ENCODE results near the gene PARD6B.
"Not testable (repeated sequence)": the region's sequence is repeated elsewhere in the genome, so short reads cannot be mapped to it uniquely, and the experiment has no call there.

Gene PARD6B

GRCh38 chr20:50765674-50766073 lies 34.3 kb downstream of the PARD6B start:
- no peak overlapping the region for H3K4me3 ChIP-seq
- TF ChIP-seq Cebpa-rat (IDR thresholded peaks at IDR 0.05) = no peak
- H3K9ac ChIP-seq = no peak overlapping the region
- peaks cover 23 to 54% (median 39%) of the 10 kb centered on the region in 10 experiments for H3K4me1 ChIP-seq
- H3K36me3 ChIP-seq = no peaks in the 10 kb centered on the region
- no peaks in the 10 kb centered on the region for H3K9me3 ChIP-seq (replicated peaks in 1 of 11)
- H3K27ac ChIP-seq = no peak overlapping the region
- no peak overlapping the region for H3K4me2 ChIP-seq
- H3K27me3 ChIP-seq = no peaks in the 10 kb centered on the region
- H4K20me1 ChIP-seq = no peaks in the 10 kb centered on the region

- peak overlapping the region in 9 of 11 experiments; percentile 6 to 61 (median 48); a peak in 14 of 22 replicates for H3K9ac ChIP-seq
- H3K4me2 ChIP-seq = peak overlapping the region; percentile 51 to 80 (median 72)
These were observed 35.8 kb downstream of the PARD6B start for GRCh38 chr20:50766955-50767809.

DNA sequence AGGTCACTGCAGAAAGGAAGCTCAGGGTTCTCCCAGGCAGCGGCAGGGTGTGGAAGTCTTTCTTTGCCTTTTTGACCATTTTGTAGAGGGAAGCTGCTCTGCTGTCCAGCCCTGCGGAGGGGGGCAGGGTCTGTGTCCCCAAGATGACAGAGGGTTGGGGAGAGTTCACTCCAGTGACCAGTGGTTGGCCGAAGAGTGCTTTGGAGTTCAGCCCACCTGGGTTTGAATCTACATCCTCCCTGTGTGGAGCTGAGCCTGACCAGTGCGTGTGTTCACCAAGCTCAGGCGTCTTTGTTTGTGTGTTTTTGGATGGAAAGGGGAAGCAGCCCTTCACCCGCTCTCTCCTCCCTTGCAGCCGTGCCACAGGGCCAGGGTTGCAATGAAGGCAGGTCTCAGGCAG lies 37.6 kb downstream of the PARD6B start:
- not testable (repeated sequence) for H3K9me3 ChIP-seq (replicated peaks in 1 of 11); H3K27me3 ChIP-seq; H3K4me3 ChIP-seq; H3K36me3 ChIP-seq; H4K20me1 ChIP-seq
- H3K27ac ChIP-seq = peak overlapping the region in 6 of 11 experiments; percentile 42 to 67 (median 63); a peak in 10 of 22 replicates
- H3K4me1 ChIP-seq = peaks cover 23 to 47% (median 38%) of the 10 kb centered on the region in 10 experiments
- H3K4me2 ChIP-seq = peak overlapping the region in 9 of 11 experiments; percentile 24 to 73 (median 48); a peak in 13 of 22 replicates
- peak overlapping the region in 5 of 11 experiments; percentile 15 to 50 (median 28); a peak in 5 of 22 replicates for H3K9ac ChIP-seq

More at GRCh38 chr20:50766955-50767809, 35.8 kb downstream of the PARD6B start:
- H3K27ac ChIP-seq = peak overlapping the region in 9 of 11 experiments; percentile 9 to 64 (median 43); a peak in 13 of 22 replicates
- H3K36me3 ChIP-seq; H3K27me3 ChIP-seq; H3K9me3 ChIP-seq (replicated peaks in 1 of 11); H3K4me3 ChIP-seq; H4K20me1 ChIP-seq: not testable (repeated sequence)
- peaks cover 23 to 54% (median 39%) of the 10 kb centered on the region in 10 experiments for H3K4me1 ChIP-seq
- 0 out of 22 replicates have a peak, but pooled peaks of 1 of the 11 experiments have one; percentile 15 for TF ChIP-seq Cebpa-rat (IDR thresholded peaks at IDR 0.05)

DNA sequence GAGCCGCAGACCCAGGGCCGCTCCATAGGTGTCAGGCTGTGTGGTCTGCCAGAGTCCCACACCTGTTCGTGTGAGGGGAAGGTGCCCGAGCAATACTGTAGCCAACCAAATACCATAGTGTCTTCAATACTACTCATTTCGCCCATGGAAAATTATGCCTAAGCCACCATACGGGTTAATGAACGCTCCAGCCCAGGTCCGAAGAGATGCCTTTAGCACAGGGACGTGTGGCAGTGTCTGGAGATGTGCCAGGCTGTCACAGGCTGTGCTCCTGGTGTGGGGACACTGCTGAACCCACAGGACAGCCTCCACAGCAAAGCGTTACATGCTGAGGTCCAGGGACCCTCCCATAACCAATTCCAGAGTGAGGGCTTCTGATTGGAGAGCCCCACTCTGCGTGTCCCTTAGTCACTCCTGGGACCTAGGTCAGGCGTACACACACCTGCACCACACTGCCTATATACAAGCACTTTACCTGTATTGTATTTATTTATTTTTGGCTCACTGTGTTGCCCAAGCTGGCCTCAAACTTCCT lies 38.2 kb downstream of the PARD6B start:
- H3K27me3 ChIP-seq = not testable (repeated sequence)

GRCh38 chr20:50771419-50772080 lies 40.2 kb downstream of the PARD6B start:
- not testable (repeated sequence) for H3K9me3 ChIP-seq (replicated peaks in 1 of 11); H3K9ac ChIP-seq; H3K27ac ChIP-seq; H3K4me3 ChIP-seq; H3K36me3 ChIP-seq; H4K20me1 ChIP-seq; H3K4me2 ChIP-seq; H3K27me3 ChIP-seq
- H3K4me1 ChIP-seq = peaks cover 21 to 37% (median 34%) of the 10 kb centered on the region in 10 experiments

More for the DNA sequence above, 38.2 kb downstream of the PARD6B start:
- not testable (repeated sequence) for H4K20me1 ChIP-seq; H3K9me3 ChIP-seq (replicated peaks in 1 of 11); H3K9ac ChIP-seq; H3K36me3 ChIP-seq; H3K27ac ChIP-seq; H3K4me3 ChIP-seq
- H3K4me2 ChIP-seq = peak overlapping the region in 2 of 11 experiments; percentile 28 to 45; a peak in 4 of 22 replicates
- peaks cover 23 to 44% (median 37%) of the 10 kb centered on the region in 10 experiments for H3K4me1 ChIP-seq

DNA sequence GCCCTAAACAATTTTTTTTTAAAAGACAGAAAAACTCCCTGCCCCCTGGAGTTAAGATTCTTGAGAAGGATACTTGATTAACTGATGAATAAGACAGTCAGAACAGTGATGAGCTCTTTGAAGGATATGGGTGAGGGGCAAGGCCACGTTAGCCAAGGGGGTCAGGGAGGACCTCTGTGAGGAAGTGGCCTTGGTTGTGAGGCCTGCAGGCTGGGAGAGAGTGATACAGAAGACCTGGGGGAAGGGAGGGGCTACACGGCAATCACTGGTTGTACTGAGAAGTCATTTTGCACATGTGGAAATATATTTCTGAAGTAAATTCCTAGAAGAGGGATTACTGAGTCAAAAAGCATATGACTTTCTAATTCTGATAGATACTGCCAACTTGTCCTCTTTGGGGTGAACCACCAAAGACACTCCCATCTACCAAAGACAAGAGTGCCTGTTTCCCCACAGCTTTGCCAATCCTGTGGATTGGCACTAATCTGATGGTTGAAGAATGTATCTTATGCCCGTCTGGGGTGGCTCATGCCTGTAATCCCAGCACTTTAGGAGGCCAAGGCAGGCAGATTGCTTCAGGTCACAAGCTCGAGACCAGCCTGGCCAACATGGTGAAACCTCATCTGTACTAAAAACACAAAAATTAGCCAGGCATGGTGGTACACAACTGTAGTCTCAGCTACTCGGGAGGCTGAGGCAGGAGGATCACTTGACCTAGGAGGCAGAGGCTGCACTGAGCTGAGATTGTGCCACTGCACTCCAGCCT lies 41.2 kb downstream of the PARD6B start:
- peaks cover 10 to 31% (median 24%) of the 10 kb centered on the region in 10 experiments for H3K4me1 ChIP-seq
- no peak for TF ChIP-seq Cebpa-rat (IDR thresholded peaks at IDR 0.05)
- H3K36me3 ChIP-seq = no peaks in the 10 kb centered on the region
- no peaks in the 10 kb centered on the region for H4K20me1 ChIP-seq
- no peak overlapping the region for H3K9ac ChIP-seq
- H3K4me3 ChIP-seq = no peak overlapping the region
- H3K27me3 ChIP-seq = no peaks in the 10 kb centered on the region
- H3K9me3 ChIP-seq (replicated peaks in 1 of 11) = no peaks in the 10 kb centered on the region
- H3K4me2 ChIP-seq = no peak overlapping the region
- H3K27ac ChIP-seq = no peak overlapping the region

GRCh38 chr20:50774515-50774914 lies 43.1 kb downstream of the PARD6B start:
- Histone ChIP-seq H3K4me1 (peaks cover 0 to 12% (median 7%) of the 10 kb centered on the region in 10 experiments; a peak in 9 of 20 replicates), H3K9me3 (replicated peaks in 1 of 11) (no peaks in the 10 kb centered on the region), H3K4me3 (no peak overlapping the region), H3K4me2 (no peak overlapping the region), H3K27me3 (no peaks in the 10 kb centered on the region), H3K9ac (no peak overlapping the region), H3K27ac (no peak overlapping the region), H3K36me3 (no peaks in the 10 kb centered on the region), H4K20me1 (no peaks in the 10 kb centered on the region)
- TF ChIP-seq Cebpa-rat (IDR thresholded peaks at IDR 0.05) = no peak

- no peak overlapping the region for H3K4me2 ChIP-seq
These were observed 44.9 kb downstream of the PARD6B start for GRCh38 chr20:50776122-50776817.

More at GRCh38 chr20:50776122-50776817, 44.9 kb downstream of the PARD6B start:
- H3K4me1 ChIP-seq = peaks cover 0 to 6% (median 0%) of the 10 kb centered on the region in 10 experiments; a peak in 3 of 20 replicates
- no peak for TF ChIP-seq Cebpa-rat (IDR thresholded peaks at IDR 0.05)
- H3K27me3 ChIP-seq = no peaks in the 10 kb centered on the region
- H3K9ac ChIP-seq = no peak overlapping the region
- H4K20me1 ChIP-seq = no peaks in the 10 kb centered on the region
- no peak overlapping the region for H3K4me3 ChIP-seq
- no peak overlapping the region for H3K27ac ChIP-seq
- H3K36me3 ChIP-seq = no peaks in the 10 kb centered on the region
- H3K9me3 ChIP-seq (replicated peaks in 1 of 11) = no peaks in the 10 kb centered on the region

Measured in BLaER1 treated with 17β-estradiol and CSF1 and Interleukin-3, amounts not matched to agents 10 nM and 100 nM (cell line).